Measurements from ENCODE around the gene MRTFA. TPM values are rescaled to one million over a fixed set of nuclear protein-coding genes. Genes with fewer than 3 reads are reported as not detected.
"Not testable (repeated sequence)": the region's sequence is repeated elsewhere in the genome, so short reads cannot be mapped to it uniquely, and the experiment has no call there.

The MRTFA gene
- total RNA-seq, 4 donors from 2014 or later: 46.0 to 408 (median 90.0) TPM

GRCh38 chr22:40627612-40628011 is 8.9 kb downstream of the MRTFA start:
- TF ChIP-seq POLR2A (IDR thresholded peaks at IDR 0.05) (no peak), POLR2AphosphoS5 (IDR thresholded peaks at IDR 0.05) (no peak)
- intact Hi-C loops (cut with DNase I; ENCODE audit: low total_unique reads) (no loop called here), in situ Hi-C loops (cut with MboI; ENCODE audit: low pct_ligation_motif_present in 1 of 4, low pct_unique_long_range_greater_than_20kb in 1 of 4, low sequenced_read_pairs in 3 of 4) (loop anchor here in 1 of 4 donors (25.0 kb wide), 1 partner anchor 90 kb away; no protein-coding TSS in a partner anchor)
- H3K27ac ChIP-seq: no peak overlapping the region
- H3K9me3 ChIP-seq: peaks cover 0 to under 1% of the 10 kb centered on the region in 2 donors
- H3K4me3 ChIP-seq: no peak overlapping the region
- peaks cover 3 to 44% (median 16%) of the 10 kb centered on the region in 4 donors for H3K4me1 ChIP-seq
- H3K27me3 ChIP-seq: no peaks in the 10 kb centered on the region
- no peaks in the 10 kb centered on the region for H3K36me3 ChIP-seq
- 91% methylated on average over 5 of the region's 5 CpGs; no CpG with 5 or more reads in 1 of the 2 donors for WGBS, 2 donors (ENCODE audit: low coverage in 1 of 2)
- DNase-seq: no peak

- H3K4me3 ChIP-seq: no peak overlapping the region
- H3K4me1 ChIP-seq: peaks cover 3 to 37% (median 16%) of the 10 kb centered on the region in 4 donors
- no peak overlapping the region for H3K27ac ChIP-seq
- DNase-seq: no peak
- 93% methylated on average over 2 of the region's 2 CpGs; no CpG with 5 or more reads in 1 of the 2 donors for WGBS, 2 donors (ENCODE audit: low coverage in 1 of 2)
- no peaks in the 10 kb centered on the region for H3K27me3 ChIP-seq
- no peak for TF ChIP-seq CTCF (IDR thresholded peaks at IDR 0.05)
- TF ChIP-seq EP300 (IDR thresholded peaks at IDR 0.05; ENCODE audit: low read depth): no peak
- TF ChIP-seq POLR2A (IDR thresholded peaks at IDR 0.05): no peak
- no peak for TF ChIP-seq POLR2AphosphoS5 (IDR thresholded peaks at IDR 0.05)
- in situ Hi-C loops (cut with MboI; ENCODE audit: low pct_ligation_motif_present in 1 of 4, low pct_unique_long_range_greater_than_20kb in 1 of 4, low sequenced_read_pairs in 3 of 4): loop anchor here in 1 of 4 donors (25.0 kb wide), 1 partner anchor 90 kb away; no protein-coding TSS in a partner anchor
- intact Hi-C loops (cut with DNase I; ENCODE audit: low total_unique reads): no loop called here
- peaks cover 0 to 4% of the 10 kb centered on the region in 2 donors for H3K9me3 ChIP-seq
- no peaks in the 10 kb centered on the region for H3K36me3 ChIP-seq
These were observed 9.7 kb downstream of the MRTFA start for GRCh38 chr22:40626851-40627250.

- 93 to 100% methylated on average over 1 to 3 of the region's 3 CpGs for WGBS, 2 donors (ENCODE audit: low coverage in 1 of 2)
- H3K36me3 ChIP-seq; DNase-seq; H3K27me3 ChIP-seq; H3K27ac ChIP-seq; H3K9me3 ChIP-seq; intact Hi-C loops (cut with DNase I; ENCODE audit: low total_unique reads); H3K4me3 ChIP-seq: not testable (repeated sequence)
- H3K4me1 ChIP-seq: peaks cover 3 to 33% (median 16%) of the 10 kb centered on the region in 4 donors
- in situ Hi-C loops (cut with MboI; ENCODE audit: low pct_ligation_motif_present in 1 of 4, low pct_unique_long_range_greater_than_20kb in 1 of 4, low sequenced_read_pairs in 3 of 4): loop anchor here in 1 of 4 donors (25.0 kb wide), 1 partner anchor 88 kb away; no protein-coding TSS in a partner anchor
These were observed 10.7 kb downstream of the MRTFA start for GRCh38 chr22:40625794-40626193.

GRCh38 chr22:40625281-40625680 is 11.2 kb downstream of the MRTFA start:
- H3K9me3 ChIP-seq; H3K27ac ChIP-seq; intact Hi-C loops (cut with DNase I; ENCODE audit: low total_unique reads); DNase-seq; H3K36me3 ChIP-seq; H3K27me3 ChIP-seq; H3K4me3 ChIP-seq: not testable (repeated sequence)
- in situ Hi-C loops (cut with MboI; ENCODE audit: low pct_ligation_motif_present in 1 of 4, low pct_unique_long_range_greater_than_20kb in 1 of 4, low sequenced_read_pairs in 3 of 4): loop anchor here in 1 of 4 donors (25.0 kb wide), 1 partner anchor 88 kb away; no protein-coding TSS in a partner anchor
- 85 to 95% methylated on average over 3 of the region's 3 CpGs for WGBS, 2 donors (ENCODE audit: low coverage in 1 of 2)
- peaks cover 3 to 33% (median 16%) of the 10 kb centered on the region in 4 donors for H3K4me1 ChIP-seq

- in situ Hi-C loops (cut with MboI; ENCODE audit: low pct_ligation_motif_present in 1 of 4, low pct_unique_long_range_greater_than_20kb in 1 of 4, low sequenced_read_pairs in 3 of 4) (loop anchor here in 1 of 4 donors (25.0 kb wide), 1 partner anchor 87 kb away; no protein-coding TSS in a partner anchor), intact Hi-C loops (cut with DNase I; ENCODE audit: low total_unique reads) (no loop called here)
- WGBS, 2 donors (ENCODE audit: low coverage in 1 of 2): 97 to 100% methylated on average over 1 of the region's 1 CpG
- Histone ChIP-seq H3K9me3 (peaks cover 0 to 9% of the 10 kb centered on the region in 2 donors), H3K4me3 (no peak overlapping the region), H3K27me3 (no peaks in the 10 kb centered on the region), H3K27ac (no peak overlapping the region), H3K4me1 (peaks cover 3 to 33% (median 16%) of the 10 kb centered on the region in 4 donors), H3K36me3 (no peaks in the 10 kb centered on the region)
- TF ChIP-seq POLR2AphosphoS5 (IDR thresholded peaks at IDR 0.05) (no peak), CTCF (IDR thresholded peaks at IDR 0.05) (no peak), EP300 (IDR thresholded peaks at IDR 0.05; ENCODE audit: low read depth) (no peak), POLR2A (IDR thresholded peaks at IDR 0.05) (no peak)
- DNase-seq: no peak
These were observed 11.7 kb downstream of the MRTFA start for GRCh38 chr22:40624770-40625169.
